Stimulated activated naive CD8-positive, alpha-beta T cell treated with anti-CD3 and anti-CD28 coated beads, Interleukin-15, Interleukin-2, amounts not matched to agents 100 U/mL and 50 U/mL, for 24 hours (primary cell): ENCODE results near the gene TRIM46.

ENCODE experiments used
- ATAC-seq: fragments of 150-1000 bp; cut with Tn5 transposase; one replicate; pipeline ENCODE4 v1.10.0; 2021
- DNase-seq: peaks from one replicate; pipeline ENCODE4 v3.0.0; 2021

Gene TRIM46

DNA sequence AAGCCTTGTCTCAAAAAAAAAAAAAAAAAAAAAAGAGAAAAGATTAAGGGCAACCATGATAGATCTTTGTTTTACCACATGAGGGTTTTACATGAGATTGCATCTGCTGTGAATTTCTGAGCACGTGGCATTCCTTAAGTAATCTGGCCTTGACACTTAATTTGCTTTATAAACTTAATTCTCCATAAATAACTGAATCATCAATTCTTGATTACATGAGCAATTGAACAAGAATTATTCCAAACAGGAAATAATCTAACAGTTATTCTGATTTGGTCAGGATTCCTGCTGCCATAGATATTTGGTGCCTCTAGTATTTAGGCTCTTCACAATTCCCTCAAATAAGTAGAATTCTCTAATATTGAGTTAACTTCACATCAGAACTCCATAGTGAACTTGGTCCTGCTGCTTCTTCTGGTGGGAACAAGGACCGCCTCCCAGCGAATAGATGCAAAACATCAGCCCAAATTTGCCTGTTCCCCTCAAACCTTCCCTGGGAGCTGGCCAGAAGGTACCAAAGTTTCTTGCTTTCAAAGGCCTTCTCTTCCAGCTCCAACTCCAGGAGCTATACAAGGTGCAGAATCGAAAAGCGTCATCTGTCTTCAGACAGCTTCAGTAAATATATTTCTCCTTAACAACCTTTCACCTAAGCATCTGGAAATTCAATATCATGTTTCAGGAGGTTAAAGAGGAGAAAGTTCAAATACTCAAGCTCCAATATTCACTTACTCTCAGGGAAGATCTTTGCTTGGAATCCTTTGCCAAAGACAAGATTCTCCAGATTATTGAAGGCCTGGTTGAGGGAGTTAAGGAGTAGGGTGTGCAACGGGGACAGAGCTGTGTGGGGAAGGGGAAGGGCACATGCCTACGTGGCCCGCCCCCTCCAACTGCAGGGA lies 1.6 kb upstream of the TRIM46 start:
- ATAC-seq (peak; percentile 14), DNase-seq (no peak)

DNA sequence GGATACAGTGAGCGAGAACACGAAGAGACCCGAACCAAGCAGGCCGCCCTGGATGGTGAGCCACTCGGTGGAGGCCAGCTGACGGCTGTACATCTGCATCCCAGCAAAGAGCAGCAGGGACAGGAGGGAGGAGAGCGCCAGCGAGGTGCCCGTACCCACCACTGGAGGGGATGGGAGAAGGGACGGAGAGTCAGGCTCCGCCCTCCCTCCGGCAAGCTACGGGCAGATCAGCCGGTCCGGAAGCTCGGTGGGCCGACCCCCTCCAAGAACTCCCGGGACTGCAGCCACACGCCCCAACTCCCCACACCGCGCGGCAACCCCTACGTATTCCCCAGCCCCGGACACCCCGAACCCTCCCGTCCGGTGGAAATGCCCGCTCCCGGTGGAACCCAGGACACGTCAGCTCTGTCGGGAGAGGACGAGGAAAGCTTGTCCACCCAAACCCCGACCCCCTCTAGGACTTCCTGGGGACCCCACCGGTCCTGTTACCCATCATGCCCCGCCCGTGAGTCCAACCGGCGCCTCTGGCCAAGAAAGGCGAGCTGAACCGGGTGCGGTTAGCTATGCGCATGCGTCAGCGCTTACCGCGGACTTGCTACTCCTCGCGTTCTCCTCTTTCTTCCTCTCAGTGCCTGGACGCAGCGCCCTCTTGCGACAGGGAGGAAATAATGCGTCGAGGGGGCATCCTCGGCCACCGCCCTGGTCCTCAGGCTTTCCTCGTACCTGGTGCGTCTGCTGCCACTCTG lies 744 bp upstream of the TRIM46 start, which contains the start of gene KRTCAP2:
TSS of gene KRTCAP2 (minus strand) at position 573 of the 746 bp plus-strand sequence. CDS start at position 493, 80 bp downstream.
- peak; percentile 96 for DNase-seq
- ATAC-seq = peak; percentile 78

DNA sequence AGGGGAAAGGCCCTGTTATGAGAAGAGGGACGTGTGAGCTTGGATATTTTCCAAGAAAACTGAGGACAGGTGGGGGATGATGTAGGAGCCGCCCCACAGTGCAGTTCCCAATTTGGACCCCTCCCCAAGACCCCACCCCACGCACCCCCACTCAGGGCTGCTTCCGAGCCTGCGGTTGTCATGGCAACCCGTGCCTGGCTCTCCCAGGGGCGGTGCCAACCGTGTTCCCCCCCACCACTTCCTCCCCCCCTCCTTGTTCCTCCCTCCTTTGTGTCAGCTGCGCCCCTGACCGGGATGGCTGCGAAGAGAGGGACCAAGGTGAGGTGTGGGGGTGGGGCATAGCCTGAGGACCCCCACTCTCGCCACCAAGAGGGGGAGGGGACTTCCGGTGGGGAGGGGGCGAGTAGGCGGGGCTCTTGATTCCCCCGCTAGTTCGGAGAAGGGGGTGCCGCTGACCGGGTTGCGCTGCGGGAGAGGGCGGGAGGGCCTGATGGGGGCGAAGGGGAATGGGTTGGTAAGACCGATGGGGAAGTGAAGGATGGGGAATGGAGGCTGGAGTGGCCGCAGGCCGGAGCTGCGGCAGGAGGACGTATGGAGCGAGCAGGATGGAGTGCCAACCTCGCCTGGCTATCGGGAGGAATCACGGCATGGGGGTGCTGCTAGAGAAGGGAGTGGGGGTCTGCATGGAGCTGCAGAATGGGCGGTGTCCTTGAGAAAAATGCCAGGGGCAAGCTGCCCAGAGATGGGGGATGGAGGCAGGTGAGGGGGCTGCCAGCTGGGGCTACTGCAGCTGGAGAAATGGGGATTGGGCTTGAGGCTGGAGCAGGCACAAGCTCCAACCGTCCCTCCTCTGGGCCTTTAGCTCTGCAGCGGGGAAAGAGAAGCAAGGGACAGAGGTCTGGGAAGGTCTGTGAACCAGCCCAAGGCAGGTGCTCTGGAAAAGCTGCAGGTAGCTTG lies 953 bp downstream of the TRIM46 start:
- peak; percentile 60 for DNase-seq
- no peak for ATAC-seq

DNA sequence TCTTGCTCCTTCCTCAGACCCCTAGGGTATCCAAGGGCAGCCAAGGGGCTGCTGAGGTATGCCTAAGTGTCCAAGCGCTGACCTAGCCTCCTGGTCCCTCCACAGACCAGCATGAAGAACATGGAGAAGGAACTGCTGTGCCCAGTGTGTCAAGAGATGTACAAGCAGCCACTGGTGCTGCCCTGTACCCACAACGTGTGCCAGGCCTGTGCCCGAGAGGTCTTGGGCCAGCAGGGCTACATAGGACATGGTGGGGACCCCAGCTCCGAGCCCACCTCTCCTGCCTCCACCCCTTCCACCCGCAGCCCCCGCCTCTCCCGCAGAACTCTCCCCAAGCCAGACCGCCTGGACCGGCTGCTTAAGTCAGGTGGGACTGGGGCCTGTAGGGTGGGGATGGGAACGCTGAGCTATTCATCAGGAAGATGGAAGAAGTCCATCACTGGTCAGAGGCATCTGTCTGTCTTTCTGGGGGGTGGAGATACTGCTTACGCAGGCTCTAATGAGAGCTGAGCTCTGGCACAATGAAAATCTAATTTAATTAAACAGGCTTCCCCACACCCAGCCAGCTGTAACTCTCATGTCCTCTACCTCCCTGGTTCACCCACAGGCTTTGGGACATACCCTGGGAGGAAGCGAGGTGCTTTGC lies 1.8 kb downstream of the TRIM46 start:
- ATAC-seq = no peak

DNA sequence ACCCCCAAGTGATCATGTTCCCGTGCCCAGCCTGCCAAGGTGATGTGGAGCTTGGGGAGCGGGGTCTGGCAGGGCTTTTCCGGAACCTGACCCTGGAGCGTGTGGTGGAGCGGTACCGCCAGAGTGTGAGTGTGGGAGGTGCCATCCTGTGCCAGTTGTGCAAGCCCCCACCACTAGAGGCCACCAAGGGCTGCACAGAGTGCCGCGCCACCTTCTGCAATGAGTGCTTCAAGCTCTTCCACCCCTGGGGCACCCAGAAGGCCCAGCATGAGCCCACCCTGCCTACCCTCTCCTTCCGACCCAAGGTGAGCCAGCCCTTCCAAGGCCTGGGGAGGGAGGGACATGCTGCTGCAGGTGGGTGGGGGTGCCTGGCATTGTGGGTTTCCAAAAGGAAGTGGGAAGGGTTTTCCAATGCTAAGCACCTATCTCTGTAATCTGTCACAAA lies 2.3 kb downstream of the TRIM46 start:
- DNase-seq = peak; percentile 40

More for the DNA sequence above, 1.8 kb downstream of the TRIM46 start:
- no peak for DNase-seq

DNA sequence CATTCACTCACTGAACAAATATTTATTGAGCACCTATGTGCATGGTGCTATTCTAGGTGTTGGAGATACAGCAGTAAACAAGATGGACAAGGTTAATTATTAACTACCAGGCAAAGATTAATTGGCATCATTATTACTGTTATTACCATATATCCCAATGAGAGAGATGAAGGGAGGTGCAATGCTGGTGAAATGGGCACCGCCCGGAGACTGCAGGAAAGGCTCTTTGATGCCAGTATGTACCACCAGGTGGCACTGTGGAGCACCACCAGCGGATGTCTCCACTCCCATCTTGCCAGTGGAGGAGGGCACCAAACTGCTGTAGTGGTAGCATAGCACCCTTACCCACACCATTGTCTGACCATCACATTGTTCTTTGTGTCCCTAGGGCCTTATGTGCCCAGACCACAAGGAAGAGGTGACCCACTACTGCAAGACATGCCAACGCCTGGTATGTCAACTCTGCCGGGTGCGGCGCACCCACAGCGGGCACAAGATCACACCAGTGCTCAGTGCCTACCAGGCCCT lies 3.0 kb downstream of the TRIM46 start:
- DNase-seq (peak; percentile 93), ATAC-seq (peak; percentile 28)

More for the DNA sequence above, 2.3 kb downstream of the TRIM46 start:
- peak; percentile 10 for ATAC-seq

DNA sequence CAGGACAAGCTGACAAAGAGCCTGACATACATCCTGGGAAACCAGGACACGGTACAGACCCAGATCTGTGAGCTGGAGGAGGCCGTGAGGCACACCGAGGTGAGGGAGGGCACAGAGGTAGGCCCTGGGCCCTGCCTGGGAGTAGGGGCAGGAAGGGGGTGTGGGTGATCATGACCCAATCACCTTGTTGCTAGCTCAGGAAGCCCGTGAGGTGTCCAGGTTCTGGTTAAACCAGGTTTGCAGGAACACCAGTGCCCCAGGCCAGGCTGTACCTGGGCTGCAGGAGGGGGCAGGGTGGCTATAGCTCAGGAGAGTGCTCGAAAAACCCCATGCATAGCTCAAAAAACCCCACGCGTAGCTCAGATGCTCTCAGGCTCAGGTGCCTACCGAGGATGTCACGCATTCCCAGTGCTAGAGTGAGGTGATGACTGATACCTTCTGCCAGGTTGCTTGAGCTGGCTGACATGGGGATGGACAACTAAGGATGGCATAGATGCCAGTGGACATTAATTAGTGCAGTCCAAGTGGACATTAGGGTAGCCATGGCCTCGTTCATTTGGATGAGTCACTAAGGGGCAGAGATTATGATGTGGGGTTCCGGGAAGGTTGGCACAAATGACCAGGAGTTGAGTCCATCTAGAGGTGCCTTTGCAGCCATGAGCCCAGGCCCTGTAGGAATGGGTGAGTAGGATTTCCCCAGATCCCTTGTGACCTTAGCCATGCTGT lies 3.7 kb downstream of the TRIM46 start:
- ATAC-seq (no peak), DNase-seq (no peak)

DNA sequence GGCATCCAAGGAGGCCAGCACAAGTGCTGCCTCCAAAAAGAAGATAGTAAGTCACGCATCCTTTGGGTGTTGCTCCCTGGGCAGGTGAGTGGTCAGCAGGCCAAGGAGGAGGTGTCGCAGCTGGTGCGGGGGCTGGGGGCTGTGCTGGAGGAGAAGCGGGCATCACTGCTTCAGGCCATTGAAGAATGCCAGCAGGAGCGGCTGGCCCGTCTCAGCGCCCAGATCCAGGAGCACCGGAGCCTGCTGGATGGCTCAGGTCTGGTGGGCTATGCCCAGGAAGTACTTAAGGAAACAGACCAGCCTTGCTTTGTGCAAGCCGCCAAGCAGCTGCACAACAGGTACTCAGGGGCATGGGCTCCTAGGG lies 4.3 kb downstream of the TRIM46 start:
- DNase-seq (no peak), ATAC-seq (no peak)

DNA sequence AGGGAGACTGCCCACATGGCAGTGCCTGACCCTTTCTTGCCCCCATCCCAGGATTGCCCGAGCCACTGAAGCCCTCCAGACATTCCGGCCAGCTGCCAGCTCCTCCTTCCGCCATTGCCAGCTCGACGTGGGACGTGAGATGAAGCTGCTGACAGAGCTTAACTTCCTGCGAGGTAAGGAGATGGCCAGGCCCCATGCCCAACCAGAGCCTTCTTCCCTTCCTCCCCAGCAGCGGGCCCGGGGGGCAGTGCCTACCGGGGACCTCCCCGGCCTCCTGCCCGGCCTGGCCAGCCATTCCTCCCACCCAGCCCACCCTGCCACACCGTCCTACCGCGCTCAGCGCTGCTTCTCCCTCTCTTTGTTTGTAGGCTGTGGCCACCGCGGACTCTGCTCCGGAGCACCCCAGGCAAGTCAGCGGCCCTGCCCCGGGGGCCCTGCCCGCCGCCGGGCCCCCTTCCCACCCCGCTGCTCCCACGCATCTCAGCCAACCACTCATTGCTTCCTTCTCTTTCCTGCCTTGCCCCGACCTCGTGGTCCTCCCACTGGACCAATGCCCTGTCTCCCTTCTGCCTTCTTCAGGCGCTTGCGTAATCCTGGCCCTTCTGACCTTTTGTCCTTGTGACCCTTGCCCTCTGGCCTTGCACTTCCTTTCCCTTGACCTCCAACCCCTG lies 4.9 kb downstream of the TRIM46 start:
- ATAC-seq = no peak

DNA sequence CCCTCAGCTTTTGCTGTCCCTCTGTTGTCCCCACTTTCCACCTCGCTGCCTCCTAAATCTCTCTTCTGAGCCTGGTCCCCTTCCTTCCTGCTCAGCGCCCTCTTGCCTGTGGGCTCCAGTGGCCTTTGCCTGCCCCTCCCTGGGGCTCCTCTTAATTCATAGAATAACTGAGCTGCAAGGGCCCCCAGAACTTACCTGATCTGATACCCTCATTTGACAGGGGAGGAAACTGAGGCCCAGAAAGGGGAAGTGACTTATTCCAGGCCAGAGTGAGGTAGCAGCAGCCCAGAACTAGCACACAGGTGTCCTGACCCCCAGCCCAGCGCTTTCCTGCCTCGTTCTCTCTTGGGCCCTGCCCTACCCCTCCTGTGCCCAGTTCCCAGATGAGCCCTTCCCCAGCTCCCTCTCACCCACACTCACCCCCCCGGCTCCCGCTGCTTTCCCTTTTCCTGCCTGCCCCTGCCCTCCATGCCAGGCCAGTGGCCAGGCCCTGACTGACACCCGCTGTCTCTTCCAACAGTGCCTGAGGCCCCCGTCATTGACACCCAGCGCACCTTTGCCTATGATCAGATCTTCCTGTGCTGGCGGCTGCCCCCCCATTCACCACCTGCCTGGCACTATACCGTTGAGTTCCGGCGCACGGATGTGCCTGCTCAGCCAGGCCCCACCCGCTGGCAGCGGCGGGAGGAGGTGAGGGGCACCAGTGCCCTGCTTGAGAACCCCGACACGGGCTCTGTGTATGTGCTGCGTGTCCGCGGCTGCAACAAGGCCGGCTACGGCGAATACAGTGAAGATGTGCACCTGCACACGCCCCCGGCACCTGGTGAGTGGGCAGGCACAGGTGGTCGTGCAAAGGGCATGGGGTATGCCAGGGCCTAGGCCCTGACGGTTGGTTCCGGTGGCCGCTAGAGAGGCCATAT lies 5.7 kb downstream of the TRIM46 start:
- DNase-seq = no peak
- ATAC-seq = no peak

More for the DNA sequence above, 4.9 kb downstream of the TRIM46 start:
- no peak for DNase-seq

DNA sequence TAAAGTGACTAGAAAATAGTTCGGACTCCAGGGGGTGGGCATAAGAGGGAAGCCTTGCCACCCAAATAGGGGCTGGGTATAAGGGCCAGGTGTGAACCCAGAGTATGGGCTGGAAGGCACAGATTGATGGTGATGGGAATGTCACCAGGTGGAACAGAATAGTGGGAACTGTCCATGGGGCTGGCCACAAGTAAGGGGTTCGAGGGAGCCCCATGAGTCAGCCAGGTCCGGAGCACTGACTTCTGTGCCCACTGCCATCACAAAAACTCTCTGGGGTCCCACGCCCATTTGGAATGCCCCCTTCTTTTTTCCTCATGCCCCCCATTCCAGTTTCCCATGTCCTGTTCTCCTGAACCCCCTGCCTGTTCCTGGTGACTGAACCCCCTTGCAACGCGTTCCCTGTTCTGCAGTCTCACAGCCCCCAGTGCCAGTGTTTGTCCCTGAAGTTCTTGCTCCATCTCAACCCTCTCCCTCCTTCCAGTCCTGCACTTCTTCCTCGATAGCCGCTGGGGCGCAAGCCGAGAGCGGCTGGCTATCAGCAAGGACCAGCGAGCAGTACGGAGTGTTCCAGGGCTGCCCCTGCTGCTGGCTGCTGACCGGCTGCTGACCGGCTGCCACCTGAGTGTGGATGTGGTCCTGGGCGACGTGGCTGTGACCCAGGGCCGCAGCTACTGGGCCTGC lies 7.9 kb downstream of the TRIM46 start:
- ATAC-seq = no peak

DNA sequence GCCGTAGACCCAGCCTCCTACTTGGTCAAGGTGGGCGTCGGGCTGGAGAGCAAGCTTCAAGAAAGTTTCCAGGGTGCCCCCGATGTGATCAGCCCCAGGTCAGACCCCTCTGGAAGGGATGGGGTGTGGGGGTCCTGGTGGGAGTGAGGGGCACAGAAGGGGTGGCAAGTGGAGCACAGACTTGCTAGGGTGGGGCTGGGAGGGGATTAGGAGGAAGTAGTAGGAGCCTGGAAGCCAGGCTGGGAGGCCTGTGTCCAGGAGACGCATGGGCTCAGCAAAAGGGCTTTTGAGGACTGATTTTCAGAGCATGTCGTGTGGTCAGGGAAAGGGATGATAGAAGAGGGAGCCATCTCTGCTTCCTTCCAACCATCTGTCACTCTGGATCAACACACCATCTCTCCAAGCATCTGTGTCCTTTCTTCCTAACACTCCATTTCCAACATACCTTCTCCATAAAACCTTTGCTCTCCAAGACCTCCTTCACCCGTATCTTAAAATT lies 8.5 kb downstream of the TRIM46 start:
- no peak for DNase-seq
- no peak for ATAC-seq

More for the DNA sequence above, 7.9 kb downstream of the TRIM46 start:
- DNase-seq = no peak

DNA sequence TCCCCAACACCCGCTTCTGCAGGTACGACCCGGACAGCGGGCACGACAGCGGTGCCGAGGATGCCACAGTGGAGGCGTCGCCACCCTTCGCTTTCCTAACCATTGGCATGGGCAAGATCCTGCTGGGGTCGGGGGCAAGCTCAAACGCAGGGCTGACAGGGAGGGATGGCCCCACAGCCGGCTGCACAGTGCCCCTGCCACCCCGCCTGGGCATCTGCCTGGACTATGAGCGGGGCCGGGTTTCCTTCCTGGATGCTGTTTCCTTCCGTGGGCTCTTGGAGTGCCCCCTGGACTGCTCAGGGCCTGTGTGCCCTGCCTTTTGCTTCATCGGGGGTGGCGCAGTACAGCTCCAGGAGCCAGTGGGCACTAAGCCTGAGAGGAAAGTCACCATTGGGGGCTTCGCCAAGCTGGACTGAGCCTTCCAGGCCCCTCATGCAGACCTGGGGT lies 10.1 kb downstream of the TRIM46 start:
- ATAC-seq = no peak
- DNase-seq = no peak

DNA sequence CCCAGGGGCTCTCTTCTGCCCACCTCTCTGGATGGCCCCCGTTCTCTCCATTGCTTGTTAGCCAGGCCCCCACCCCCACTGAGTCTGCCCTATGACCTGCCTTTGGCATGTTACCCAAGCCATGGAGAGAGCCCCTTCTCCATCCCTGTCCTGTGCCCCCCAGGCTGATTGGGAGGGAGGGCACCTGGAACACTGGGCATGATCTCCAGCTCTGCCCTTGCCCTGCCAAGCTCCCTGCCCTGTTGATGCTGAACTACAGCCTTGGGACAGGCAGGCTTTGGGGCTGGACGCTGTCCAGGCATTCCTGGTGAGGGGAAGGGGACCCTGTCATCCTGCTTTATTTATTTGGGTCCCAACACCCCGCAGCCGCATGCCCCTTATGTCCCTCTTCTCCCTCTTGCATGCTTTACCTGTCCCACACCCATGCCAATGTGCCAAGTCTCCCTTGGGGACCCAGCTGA lies 10.7 kb downstream of the TRIM46 start:
- ATAC-seq = no peak
- no peak for DNase-seq

DNA sequence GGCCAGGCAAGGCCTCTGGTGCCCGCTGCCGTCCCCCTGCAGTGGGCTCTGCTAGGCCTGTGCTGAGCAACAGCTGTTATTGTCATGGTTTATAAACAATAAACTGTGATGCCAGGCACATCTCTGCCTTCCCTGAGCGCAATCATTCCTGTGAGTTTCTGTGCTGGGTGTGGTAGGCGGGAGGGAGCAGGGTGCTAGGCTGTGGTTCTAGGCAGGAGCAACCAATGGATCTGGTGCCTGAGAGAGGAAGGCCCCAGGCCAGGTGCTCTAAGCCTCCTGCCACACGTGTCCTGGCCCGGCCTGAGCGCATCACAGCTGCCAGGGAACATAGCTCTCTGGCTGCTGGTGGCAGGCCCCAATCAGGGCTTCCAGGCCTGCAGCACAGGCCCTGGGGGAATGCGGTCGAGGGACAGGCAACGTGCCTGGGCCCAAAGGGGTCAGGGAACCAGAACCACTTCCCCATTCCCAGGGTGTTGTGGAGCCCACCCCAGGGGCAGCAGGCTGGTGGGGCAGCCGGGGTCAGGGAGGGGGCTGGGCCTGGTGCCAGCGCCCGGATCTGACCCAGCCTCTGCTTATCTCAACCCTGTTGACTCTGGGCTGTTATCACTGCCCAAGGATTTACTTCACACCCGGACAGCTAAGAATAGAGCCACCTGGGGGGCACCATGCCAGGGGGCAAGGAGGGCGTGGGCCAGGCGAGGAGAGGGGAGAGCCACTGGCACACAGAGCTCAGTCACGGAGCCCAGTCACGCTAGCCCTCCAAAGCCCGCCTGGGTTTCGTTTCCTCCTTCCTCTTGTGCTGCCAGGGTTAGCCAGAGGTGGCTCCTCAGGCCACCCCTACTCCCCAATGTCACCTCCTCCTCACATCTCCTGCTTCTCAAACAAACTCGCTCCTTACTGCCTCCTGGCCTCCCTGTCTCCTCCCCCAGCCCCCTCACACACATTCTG lies 11.5 kb downstream of the TRIM46 start:
- ATAC-seq (no peak), DNase-seq (no peak)

DNA sequence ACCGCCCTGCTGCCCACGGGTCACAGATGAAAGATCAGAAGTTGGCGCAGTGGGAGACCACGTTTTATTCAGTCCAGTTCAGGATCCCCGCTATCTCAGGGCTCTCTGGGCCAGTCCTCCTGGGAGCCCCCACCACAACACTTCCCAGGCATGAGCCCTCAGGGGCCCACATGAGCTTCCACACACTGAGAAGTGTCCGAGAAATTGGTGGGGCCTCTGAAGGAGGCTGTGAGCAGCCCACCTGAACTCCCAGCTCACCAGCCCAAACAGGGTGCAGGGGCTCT lies 12.1 kb downstream of the TRIM46 start:
- DNase-seq (no peak), ATAC-seq (no peak)
